DND-41 (cell line): ENCODE data around the gene KRT80.

Source experiments
- ATAC-seq: fragments of 200-7000 bp; cut with Tn5 transposase; 3 replicates; pipeline ENCODE4 v1.9.1; 2021; ENCODE audit warnings: low read depth; ENCODE audit not compliant: insufficient read depth
- DNase-seq: peaks from one replicate; pipeline ENCODE4 v3.0.0-alpha.2; 2020
- H2AFZ ChIP-seq: 2 replicates; pipeline ENCODE4 v1.6.0; 2012; ENCODE audit warnings: low read depth, low read length
- H3K27ac ChIP-seq: 2 replicates; pipeline ENCODE4 v1.5.1; 2012; ENCODE audit warnings: low read length, inconsistent platforms
- H3K27me3 ChIP-seq: fragments of 200-600 bp; sonication (generic); 2 replicates; pipeline ENCODE4 v1.6.0; 2012; ENCODE audit warnings: low read length, mild to moderate bottlenecking, inconsistent platforms; ENCODE audit not compliant: insufficient read depth, poor library complexity
- H3K36me3 ChIP-seq: 2 replicates; pipeline ENCODE4 v1.5.1; 2012; ENCODE audit warnings: low read length, inconsistent platforms; ENCODE audit not compliant: insufficient read depth
- H3K4me1 ChIP-seq: 2 replicates; pipeline ENCODE4 v1.5.1; 2012; ENCODE audit warnings: mild to moderate bottlenecking, low read length; ENCODE audit not compliant: insufficient read depth
- H3K4me2 ChIP-seq: 2 replicates; pipeline ENCODE4 v1.6.0; 2012; ENCODE audit warnings: mild to moderate bottlenecking, moderate library complexity, low read length, inconsistent platforms; ENCODE audit not compliant: insufficient read depth
- H3K4me3 ChIP-seq, 2 experiments: fragments of 200-600 bp in 1 of 2; shearing (Covaris generic) in 1 of 2; 2 replicates each; pipeline ENCODE4 v1.5.1; 2012 to 2016; ENCODE audit warnings: inconsistent platforms in 2 of 2, low read length in 2 of 2, mild to moderate bottlenecking in 2 of 2, low read depth in 1 of 2, moderate library complexity in 1 of 2
- H3K79me2 ChIP-seq: 2 replicates; pipeline ENCODE4 v1.6.0; 2012; ENCODE audit warnings: low read length, inconsistent platforms; ENCODE audit not compliant: insufficient read depth
- H3K9ac ChIP-seq: 2 replicates; pipeline ENCODE4 v1.6.0; 2012; ENCODE audit warnings: low read depth, mild to moderate bottlenecking, inconsistent platforms, low read length, moderate library complexity
- H3K9me3 ChIP-seq: 2 replicates; pipeline ENCODE4 v1.5.1; 2012; ENCODE audit warnings: low read length, moderate library complexity, mild to moderate bottlenecking, inconsistent platforms; ENCODE audit not compliant: insufficient read depth, severe bottlenecking
- H4K20me1 ChIP-seq: 2 replicates; pipeline ENCODE4 v1.6.0; 2012; ENCODE audit warnings: low read length; ENCODE audit not compliant: insufficient read depth
- EZH2 ChIP-seq: IDR thresholded peaks from 3 replicates; pipeline ENCODE4 v1.6.1; 2012; ENCODE audit warnings: borderline replicate concordance, low read depth, mild to moderate bottlenecking, moderate library complexity, low read length, inconsistent platforms; ENCODE audit not compliant: severe bottlenecking
- TF ChIP-seq, protein P1 (sequence below): IDR thresholded peaks from 2 replicates; pipeline ENCODE4 v1.5.1; 2012; ENCODE audit warnings: borderline replicate concordance, low read length, moderate library complexity, mild to moderate bottlenecking; ENCODE audit not compliant: poor library complexity, severe bottlenecking; ENCODE audit errors: extremely low read depth

KRT80 gene

DNA sequence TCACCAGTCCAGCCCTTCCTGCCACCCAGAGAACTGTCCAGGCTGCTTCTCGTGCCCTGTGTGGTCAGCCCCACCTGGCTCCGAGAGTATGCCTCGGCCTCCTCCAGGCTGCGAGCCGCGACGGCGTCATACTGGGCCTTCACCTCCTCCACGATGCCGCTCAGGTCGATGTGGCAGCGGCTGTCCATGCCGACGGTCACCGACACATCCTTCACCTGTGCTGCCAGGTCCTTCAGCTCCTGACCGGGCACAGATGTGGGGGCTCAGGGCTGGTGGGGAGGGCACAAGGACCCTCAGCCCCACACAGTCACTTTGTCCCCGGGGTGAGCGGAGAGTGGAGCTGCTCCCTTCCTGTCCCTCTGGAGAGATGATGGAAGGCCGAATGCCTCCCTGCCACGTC lies 18.3 kb downstream of the KRT80 start:
- DNase-seq (no peak), ATAC-seq (no peak)
- TF ChIP-seq EZH2, result no peak
- TF ChIP-seq, protein P1, sequence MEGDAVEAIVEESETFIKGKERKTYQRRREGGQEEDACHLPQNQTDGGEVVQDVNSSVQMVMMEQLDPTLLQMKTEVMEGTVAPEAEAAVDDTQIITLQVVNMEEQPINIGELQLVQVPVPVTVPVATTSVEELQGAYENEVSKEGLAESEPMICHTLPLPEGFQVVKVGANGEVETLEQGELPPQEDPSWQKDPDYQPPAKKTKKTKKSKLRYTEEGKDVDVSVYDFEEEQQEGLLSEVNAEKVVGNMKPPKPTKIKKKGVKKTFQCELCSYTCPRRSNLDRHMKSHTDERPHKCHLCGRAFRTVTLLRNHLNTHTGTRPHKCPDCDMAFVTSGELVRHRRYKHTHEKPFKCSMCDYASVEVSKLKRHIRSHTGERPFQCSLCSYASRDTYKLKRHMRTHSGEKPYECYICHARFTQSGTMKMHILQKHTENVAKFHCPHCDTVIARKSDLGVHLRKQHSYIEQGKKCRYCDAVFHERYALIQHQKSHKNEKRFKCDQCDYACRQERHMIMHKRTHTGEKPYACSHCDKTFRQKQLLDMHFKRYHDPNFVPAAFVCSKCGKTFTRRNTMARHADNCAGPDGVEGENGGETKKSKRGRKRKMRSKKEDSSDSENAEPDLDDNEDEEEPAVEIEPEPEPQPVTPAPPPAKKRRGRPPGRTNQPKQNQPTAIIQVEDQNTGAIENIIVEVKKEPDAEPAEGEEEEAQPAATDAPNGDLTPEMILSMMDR, result no peak
- Histone ChIP-seq H3K9ac (no peak overlapping the region), H2AFZ (no peak overlapping the region), H3K27me3 (no peaks in the 10 kb centered on the region), H3K36me3 (no peaks in the 10 kb centered on the region), H3K27ac (no peak overlapping the region), H3K4me3 (no peak overlapping the region), H3K4me1 (no peaks in the 10 kb centered on the region), H3K9me3 (no peaks in the 10 kb centered on the region), H3K79me2 (no peaks in the 10 kb centered on the region), H3K4me2 (no peak overlapping the region), H4K20me1 (no peaks in the 10 kb centered on the region; the same call in 1 of the 2 replicates)

DNA sequence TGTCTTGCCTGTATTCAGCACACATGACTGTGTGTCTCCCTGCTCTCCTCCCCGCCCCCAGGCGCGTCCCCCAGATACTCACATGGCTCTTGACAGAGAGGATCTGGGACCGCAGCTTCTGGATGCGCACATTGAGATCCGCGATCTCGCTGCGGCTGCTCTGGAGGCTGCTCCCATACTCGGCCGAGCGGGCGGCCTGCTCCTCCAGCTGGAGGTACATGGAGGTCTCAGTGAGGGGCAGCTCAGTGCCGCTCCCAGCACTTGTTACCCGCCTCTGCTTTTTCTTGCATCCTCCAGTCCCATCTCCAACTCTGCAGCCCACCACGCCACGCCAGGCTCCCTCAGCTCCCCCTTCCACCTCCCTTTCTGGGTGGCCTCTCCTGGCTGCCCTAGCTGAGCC lies 18.9 kb downstream of the KRT80 start:
- Histone ChIP-seq H3K4me2 (no peak overlapping the region), H3K27me3 (peaks cover 5% of the 10 kb centered on the region), H2AFZ (no peak overlapping the region), H3K4me1 (no peaks in the 10 kb centered on the region), H3K4me3 (no peak overlapping the region), H3K9me3 (no peaks in the 10 kb centered on the region), H4K20me1 (no peaks in the 10 kb centered on the region; the same call in 1 of the 2 replicates), H3K9ac (no peak overlapping the region), H3K27ac (no peak overlapping the region), H3K36me3 (no peaks in the 10 kb centered on the region), H3K79me2 (no peaks in the 10 kb centered on the region)
- DNase-seq, result no peak
- no peak for ATAC-seq
- TF ChIP-seq EZH2, result no peak
- TF ChIP-seq, protein P1, result no peak

DNA sequence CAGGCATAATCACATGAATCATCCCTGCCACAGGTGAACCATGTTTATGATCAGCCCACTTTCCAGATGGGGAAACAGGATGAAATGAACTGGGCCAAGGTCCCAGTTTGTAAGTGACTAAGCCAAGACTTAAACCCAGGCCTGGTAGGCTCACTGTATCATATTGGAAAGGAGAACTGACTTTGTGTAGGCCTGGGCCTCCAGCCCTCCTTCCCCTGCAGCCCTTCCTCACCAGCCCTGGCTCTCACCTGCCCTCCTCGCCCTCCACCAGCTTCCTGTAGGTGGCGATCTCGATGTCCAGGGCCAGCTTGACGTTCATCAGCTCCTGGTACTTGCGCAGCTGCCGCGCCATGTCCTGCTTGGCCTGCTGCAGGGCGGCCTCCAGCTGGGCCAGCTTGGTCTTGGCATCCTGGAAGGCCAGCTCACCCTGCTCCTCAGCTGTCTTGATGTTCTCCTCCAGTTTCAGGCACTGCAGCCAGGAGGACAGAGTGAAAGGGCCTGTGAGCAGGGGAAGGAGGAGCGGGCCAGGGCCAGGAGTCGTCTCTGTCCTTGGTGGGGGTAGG lies 19.8 kb downstream of the KRT80 start:
- Histone ChIP-seq H3K9ac (no peak overlapping the region), H3K79me2 (no peaks in the 10 kb centered on the region), H3K4me2 (no peak overlapping the region), H2AFZ (no peak overlapping the region), H3K27ac (no peak overlapping the region), H3K4me3 (no peak overlapping the region), H3K9me3 (no peaks in the 10 kb centered on the region), H3K27me3 (peaks cover 7% of the 10 kb centered on the region), H3K36me3 (no peaks in the 10 kb centered on the region), H4K20me1 (no peaks in the 10 kb centered on the region), H3K4me1 (no peaks in the 10 kb centered on the region)
- ATAC-seq (no peak), DNase-seq (peak; percentile 20)
- TF ChIP-seq, protein P1, result peak; percentile 55
- no peak for TF ChIP-seq EZH2

DNA sequence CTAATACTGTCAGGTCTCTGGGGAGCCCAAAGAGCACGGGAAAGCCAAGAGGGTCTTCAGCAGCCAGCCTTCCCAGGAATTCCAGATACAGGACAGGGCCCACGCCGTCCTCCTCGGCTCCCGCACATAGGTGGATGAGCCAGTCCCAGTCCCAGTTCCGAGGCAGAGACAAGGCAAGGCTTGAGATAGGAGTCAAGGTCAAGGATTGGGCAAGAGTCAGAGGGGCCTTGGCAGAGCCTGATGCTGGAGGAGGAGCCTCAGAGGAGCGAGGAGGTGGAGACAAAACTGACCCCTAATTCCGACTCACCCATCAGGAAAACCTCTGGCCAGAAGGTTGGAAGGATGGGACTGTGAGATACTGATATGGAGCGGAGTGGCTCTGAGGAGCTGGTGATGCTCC lies 21.0 kb downstream of the KRT80 start:
- Histone ChIP-seq H3K9me3 (no peaks in the 10 kb centered on the region), H3K4me1 (no peaks in the 10 kb centered on the region), H3K27ac (no peak overlapping the region), H2AFZ (no peak overlapping the region), H3K36me3 (no peaks in the 10 kb centered on the region), H3K4me2 (no peak overlapping the region), H3K79me2 (no peaks in the 10 kb centered on the region), H3K4me3 (no peak overlapping the region), H4K20me1 (no peaks in the 10 kb centered on the region), H3K9ac (no peak overlapping the region), H3K27me3 (peaks cover 7% of the 10 kb centered on the region)
- ATAC-seq (no peak), DNase-seq (no peak)
- TF ChIP-seq, protein P1, result no peak
- TF ChIP-seq EZH2, result no peak
